Retinal pigment epithelial cell (primary cell): ENCODE results near the gene LSM3.

Experiments
- DNase-seq: peaks from one replicate; pipeline ENCODE4 v3.0.0-alpha.2; 2010; ENCODE audit warnings: low read depth
- H3K4me3 ChIP-seq: 2 replicates; pipeline ENCODE4 v1.5.1; 2011; ENCODE audit warnings: mild to moderate bottlenecking, low read length, control low read depth, moderate library complexity
- CTCF ChIP-seq: conservative IDR thresholded peaks from 2 replicates; pipeline ENCODE4 v1.5.1; 2011; ENCODE audit warnings: low read depth, low read length, control low read depth, inconsistent platforms

The LSM3 gene

DNA sequence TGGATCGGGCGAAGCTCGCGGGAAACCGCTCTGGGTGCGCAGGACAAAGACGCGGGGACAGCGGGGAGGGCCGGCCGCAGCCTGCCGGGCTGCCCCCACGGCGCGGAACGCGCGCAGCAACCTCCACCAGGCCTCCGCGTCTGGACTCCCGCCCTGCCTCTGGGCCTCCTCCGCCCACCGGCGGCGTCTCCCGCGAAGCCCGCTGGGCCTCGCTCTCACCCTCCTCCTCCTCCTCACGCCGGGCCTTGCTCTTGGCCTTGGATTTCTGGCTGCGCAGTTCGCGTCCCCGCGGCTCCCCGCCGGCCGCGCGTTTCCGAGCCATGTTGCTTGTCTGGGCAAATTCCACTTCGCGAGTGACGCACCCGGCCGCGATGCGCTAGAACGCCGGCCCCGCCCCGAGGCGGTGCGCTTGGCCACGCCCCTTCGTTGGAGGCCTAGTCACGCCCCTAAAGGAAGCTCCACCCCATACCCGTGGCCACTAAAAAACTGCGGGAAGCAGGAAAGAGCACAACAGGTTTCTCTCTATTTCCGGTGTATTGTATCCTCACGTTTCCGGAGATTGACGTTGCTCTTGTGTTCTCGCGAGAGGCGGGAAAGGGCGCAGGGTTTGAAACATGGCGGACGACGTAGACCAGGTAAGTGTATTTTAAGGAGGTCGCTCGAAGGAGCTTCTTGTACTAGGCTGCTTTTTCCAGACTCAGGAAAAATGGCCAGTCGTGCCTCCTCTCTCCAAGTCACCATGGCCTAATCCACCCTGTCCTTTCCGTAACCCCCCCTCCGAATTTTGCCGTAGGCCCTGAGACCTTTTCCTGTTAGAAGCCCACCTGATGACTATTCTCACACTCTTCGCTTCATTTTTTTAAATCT is at the start of gene LSM3, which contains the start of gene XPC:
TSS of gene LSM3 (plus strand) at position 571 of the 867 bp plus-strand sequence. CDS start at position 615, 44 bp downstream.
TSS of gene XPC (minus strand) at position 355 of the 867 bp plus-strand sequence. CDS start at position 322, 33 bp downstream.
- peak within 1 kb of the TSS; percentile 88 for H3K4me3 ChIP-seq
- peak; percentile 93 for DNase-seq
- no peak for TF ChIP-seq CTCF

- TF ChIP-seq CTCF: no peak
- no peak overlapping the region for H3K4me3 ChIP-seq
- DNase-seq: no peak
Measured at GRCh38 chr3:14129296-14129695, 49.3 kb upstream of the LSM3 start.

GRCh38 chr3:14130230-14130629 is 48.4 kb upstream of the LSM3 start:
- TF ChIP-seq CTCF: no peak
- H3K4me3 ChIP-seq: no peak overlapping the region
- DNase-seq: no peak

DNA sequence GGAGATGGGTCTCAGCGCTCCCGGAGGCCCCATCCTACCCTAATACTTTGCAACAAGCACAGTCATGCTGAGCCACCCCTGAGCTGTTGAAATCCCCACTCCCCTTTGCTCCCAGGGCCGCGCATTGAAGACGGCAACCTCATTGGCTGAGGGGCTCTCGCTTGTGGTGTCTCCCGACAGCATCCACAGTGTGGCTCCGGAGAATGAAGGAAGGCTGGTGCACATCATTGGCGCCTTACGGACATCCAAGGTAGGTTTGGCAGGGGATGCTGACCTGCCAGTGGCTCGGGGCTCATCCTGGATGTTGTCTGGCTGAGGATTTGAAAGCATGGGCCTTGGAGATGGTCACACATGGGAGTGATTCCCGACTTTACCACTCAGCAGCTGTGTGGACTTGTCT is 47.9 kb upstream of the LSM3 start:
- no peak for DNase-seq
- H3K4me3 ChIP-seq: no peak overlapping the region
- no peak for TF ChIP-seq CTCF

DNA sequence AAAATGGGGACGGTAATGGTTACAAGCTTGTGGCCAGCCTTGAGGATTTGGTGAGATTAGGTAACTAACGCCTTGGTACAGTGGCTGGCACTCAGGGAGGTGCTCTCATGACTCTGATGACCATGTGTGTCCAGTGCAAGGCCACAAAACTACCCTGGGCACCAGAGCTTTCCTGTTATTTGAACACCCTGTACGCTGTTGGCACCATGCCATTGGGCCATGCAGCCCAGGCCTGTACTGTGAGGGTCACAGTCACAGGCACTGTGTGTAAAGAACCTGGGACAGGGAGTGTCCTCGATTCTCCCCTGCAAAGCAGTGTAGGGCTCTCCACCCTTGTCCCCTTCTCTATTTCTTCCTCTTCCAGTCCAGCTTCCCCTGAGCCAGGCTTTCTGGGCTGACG is 47.5 kb upstream of the LSM3 start:
- H3K4me3 ChIP-seq: no peak overlapping the region
- no peak for TF ChIP-seq CTCF
- DNase-seq: no peak

DNA sequence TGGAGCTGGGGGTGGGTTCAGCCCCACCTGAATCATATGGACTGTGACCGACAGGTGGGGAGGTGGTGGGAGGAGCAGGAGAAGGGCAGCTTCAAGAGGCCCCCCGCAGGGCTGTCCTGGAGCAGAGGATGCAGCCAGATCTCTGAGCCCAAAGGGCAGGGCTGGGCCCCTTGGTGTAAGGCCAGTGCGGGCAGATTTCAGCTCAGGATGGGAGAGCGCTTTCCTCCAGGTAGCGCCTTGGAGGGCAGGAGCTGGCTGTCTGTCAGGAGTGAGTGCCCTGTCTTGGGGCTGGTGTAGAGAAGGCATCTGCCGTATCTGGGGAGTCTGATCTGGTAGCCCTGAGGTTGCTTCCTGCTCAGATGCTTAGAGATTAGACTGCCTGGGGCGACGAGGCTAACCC is 46.5 kb upstream of the LSM3 start:
- no peak for DNase-seq
- no peak for TF ChIP-seq CTCF
- no peak overlapping the region for H3K4me3 ChIP-seq

- H3K4me3 ChIP-seq: no peak overlapping the region
- no peak for DNase-seq
- TF ChIP-seq CTCF: no peak
Measured at GRCh38 chr3:14132689-14133088, 45.9 kb upstream of the LSM3 start.
